ENCODE measurements around the gene ICA1L.
"Not testable (repeated sequence)": the region's sequence is repeated elsewhere in the genome, so short reads cannot be mapped to it uniquely, and the experiment has no call there.

Gene ICA1L

DNA sequence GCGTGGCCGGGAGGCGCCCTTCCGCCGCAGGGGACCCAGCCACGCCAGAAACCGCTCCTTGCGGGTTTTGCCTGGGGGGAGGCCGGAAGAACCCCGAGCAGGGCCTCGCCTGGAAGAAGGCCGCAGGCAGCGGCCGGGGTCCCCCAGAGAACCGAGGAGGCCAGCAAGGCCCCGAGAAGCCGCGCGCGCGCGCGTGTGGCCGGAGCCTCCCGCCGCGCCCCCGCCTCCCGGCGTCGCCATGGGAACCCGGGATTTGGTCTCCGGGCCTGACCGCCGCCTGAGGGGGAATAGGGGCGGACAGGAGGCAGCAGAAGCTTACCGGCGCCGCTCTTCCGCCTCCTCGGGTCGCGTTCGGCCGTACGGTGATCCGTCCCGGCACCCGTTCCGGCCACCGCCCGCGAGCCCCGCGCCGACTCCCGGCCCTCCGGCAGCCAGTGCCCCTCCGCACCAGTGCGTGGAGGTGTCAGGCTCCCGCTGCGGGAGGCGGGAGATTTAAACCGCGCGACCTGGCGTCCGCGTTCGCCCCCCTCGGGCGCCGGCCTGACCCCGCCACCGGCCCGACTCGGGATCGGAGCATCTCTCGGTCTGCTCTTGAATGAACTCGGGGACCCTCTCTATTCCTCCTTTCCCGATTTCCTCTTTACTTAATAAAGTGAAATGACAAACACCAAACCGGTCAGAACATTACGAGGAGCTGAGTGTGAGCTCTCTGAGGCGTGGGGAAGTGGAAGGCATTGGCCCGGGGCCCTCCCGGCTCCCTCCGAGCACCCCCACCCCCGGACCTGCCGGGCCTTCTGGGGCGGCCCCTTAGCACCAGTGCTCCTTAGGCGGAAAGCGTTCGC is at the start of gene ICA1L:
TSS of gene ICA1L (minus strand) at position 467 of the 842 bp plus-strand sequence. CDS start 42,757 bp downstream, outside the sequence.
- H3K4me3 ChIP-seq (ENCODE audit: control insufficient read depth, low read depth, low read length) = peak within 1 kb of the TSS; percentile 87
- peak; percentile 40 for DNase-seq (ENCODE audit: low read depth)
- TF ChIP-seq, protein P1, sequence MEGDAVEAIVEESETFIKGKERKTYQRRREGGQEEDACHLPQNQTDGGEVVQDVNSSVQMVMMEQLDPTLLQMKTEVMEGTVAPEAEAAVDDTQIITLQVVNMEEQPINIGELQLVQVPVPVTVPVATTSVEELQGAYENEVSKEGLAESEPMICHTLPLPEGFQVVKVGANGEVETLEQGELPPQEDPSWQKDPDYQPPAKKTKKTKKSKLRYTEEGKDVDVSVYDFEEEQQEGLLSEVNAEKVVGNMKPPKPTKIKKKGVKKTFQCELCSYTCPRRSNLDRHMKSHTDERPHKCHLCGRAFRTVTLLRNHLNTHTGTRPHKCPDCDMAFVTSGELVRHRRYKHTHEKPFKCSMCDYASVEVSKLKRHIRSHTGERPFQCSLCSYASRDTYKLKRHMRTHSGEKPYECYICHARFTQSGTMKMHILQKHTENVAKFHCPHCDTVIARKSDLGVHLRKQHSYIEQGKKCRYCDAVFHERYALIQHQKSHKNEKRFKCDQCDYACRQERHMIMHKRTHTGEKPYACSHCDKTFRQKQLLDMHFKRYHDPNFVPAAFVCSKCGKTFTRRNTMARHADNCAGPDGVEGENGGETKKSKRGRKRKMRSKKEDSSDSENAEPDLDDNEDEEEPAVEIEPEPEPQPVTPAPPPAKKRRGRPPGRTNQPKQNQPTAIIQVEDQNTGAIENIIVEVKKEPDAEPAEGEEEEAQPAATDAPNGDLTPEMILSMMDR (conservative IDR thresholded peaks at IDR 0.05; ENCODE audit: control insufficient read depth, insufficient read depth, low read depth, low read length) = no peak

DNA sequence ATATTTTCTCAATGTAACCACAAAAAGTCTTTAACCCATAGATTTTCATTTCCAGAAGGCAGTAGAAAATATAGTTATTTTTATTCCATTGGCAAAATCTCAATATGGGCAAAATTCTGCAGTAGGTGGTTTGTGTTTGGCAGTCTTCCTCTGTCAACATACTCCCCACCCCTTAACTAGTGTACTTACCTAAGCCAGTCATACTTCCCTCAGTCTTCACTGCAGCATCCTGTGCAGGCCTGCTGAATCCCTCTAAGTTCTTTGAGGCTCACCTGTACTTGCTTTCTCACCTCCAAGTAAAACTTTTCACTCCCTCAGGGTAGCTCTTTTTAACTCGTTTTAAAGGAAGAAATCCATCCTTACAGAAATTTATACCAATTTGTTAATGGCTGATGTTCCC is 47.3 kb upstream of the ICA1L start:
- DNase-seq (ENCODE audit: low read depth) = no peak
- H3K4me3 ChIP-seq (ENCODE audit: control insufficient read depth, low read depth, low read length) = no peak overlapping the region
- TF ChIP-seq, protein P1 (conservative IDR thresholded peaks at IDR 0.05; ENCODE audit: control insufficient read depth, insufficient read depth, low read depth, low read length) = no peak

DNA sequence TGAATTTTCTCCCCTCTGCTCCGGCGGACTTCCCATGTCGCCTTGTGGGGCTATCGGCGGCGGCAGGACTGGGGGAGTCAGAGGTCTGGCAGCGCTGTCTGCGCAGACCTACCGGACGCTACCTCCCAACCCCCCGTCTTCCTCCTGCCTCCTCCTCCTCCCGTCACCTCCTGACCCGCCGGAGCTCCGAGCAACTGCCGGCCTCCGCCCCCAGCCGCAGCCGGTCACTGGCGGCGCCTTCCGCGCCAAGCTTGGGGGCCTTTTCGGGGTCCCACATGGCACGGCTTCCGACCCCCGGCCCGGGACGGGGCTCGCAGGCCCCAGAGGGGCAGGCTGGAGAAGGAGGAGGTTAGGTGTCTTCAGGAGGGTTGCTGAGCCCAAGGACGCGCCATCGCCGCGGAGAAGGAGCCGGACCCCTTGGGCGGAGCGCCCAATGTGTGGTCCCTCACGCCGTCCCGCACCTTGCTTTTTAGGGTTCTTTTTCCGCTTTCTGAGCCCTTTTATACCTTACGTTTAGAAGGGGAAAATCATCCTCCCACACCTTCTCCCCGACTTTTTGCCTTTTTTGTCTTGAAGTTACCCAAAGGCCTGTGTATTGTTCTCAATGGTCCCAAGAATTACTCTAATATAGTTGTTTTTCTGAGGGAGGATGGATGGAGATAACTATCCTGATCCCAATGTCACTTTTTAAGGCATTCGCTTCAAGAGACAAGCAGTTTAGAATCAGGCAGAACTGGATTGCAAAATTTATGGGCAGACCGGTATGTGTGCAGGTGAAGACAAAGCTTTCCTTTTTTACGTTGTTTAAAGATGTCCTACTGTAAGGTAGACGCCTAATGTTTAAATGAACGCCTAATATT is 41.0 kb upstream of the ICA1L start:
- peak overlapping the region; percentile 100 for H3K4me3 ChIP-seq (ENCODE audit: control insufficient read depth, low read depth, low read length)
- DNase-seq (ENCODE audit: low read depth) = not testable (repeated sequence)

DNA sequence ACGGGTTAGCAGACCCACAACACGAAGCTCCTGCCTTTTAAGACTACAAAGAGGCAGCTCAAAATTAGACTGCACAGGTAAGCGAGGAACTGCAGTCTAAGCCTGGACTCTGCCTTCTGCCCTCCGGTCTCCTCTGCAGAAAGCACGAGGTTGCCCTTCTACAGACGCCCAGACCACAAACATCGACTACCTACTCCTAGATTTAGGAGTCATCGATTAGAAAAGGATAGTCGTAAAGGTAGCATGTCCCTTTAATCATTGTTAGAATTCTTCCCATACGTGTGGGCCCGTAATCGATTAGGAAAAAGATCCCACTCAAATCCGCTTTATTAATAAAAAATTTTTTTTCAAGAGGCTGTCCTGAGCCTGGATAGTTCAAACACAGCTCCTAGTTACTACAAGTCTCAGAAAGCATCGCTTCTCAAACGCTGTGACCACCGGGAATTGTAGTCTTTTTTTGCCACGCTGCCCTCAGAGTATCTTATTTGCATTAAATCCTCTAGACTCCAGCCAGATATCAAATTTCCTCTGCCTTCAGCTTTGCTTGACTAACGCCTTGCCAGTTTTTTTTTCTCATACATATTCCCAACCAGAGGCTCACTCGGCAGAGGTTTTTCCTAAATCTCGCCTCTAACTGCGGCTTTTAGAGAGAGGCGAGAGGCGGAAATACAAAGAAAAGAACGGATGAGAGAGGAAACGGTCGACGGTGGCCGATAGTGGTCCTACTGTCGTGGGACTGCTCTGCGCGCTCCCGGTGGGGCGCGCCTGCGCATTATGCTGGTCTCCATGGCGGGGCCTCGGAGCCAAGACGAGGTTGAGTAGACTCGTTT is 40.2 kb upstream of the ICA1L start, which contains the start of the genes CARF and WDR12:
TSS of gene CARF (plus strand) at position 764 of the 830 bp plus-strand sequence. CDS start 29,628 bp downstream, outside the sequence.
TSS of gene WDR12 (minus strand) at position 162 of the 830 bp plus-strand sequence. CDS start 197 bp downstream, outside the sequence.
- peak; percentile 94 for DNase-seq (ENCODE audit: low read depth)
- peak within 1 kb of the TSS; percentile 100 for H3K4me3 ChIP-seq (ENCODE audit: control insufficient read depth, low read depth, low read length)
- TF ChIP-seq, protein P1 (conservative IDR thresholded peaks at IDR 0.05; ENCODE audit: control insufficient read depth, insufficient read depth, low read depth, low read length) = no peak

DNA sequence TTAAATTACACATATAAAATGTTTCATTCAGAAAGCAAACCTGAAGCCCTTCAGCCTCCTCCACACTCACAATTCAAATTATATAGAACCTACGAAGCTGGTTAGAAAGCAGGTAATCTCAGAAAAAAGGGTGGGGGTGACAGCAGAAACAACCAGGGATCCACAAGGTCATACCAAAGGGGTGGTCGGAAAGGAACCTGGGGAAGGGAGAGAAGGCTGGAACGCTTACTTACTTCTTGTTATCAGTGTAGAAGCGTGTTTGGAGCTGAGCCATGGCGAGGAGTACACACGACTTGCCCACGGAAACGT is 39.6 kb upstream of the ICA1L start:
- H3K4me3 ChIP-seq (ENCODE audit: control insufficient read depth, low read depth, low read length) = peak overlapping the region; percentile 100
- no peak for DNase-seq (ENCODE audit: low read depth)
- TF ChIP-seq, protein P1 (conservative IDR thresholded peaks at IDR 0.05; ENCODE audit: control insufficient read depth, insufficient read depth, low read depth, low read length) = no peak

DNA sequence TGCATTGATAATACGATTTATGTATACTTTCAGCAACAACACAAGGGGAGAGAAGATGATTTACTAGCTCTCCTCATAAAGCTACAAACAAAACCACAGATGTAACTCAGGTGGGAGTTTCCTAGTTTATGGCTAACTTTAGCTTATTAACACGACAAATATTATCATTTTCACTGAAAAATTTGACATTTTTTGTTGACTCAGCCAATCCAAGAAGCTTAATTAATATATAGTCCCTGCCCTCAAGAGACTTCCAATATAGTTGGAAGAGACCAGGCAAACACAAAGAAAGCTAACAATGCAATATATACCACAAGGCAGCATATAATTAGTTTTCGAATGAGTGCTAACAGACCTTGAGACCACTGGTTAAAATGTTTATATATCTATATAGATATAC is 39.1 kb upstream of the ICA1L start:
- DNase-seq (ENCODE audit: low read depth) = no peak
- peak overlapping the region; percentile 100 for H3K4me3 ChIP-seq (ENCODE audit: control insufficient read depth, low read depth, low read length)
- TF ChIP-seq, protein P1 (conservative IDR thresholded peaks at IDR 0.05; ENCODE audit: control insufficient read depth, insufficient read depth, low read depth, low read length) = no peak

DNA sequence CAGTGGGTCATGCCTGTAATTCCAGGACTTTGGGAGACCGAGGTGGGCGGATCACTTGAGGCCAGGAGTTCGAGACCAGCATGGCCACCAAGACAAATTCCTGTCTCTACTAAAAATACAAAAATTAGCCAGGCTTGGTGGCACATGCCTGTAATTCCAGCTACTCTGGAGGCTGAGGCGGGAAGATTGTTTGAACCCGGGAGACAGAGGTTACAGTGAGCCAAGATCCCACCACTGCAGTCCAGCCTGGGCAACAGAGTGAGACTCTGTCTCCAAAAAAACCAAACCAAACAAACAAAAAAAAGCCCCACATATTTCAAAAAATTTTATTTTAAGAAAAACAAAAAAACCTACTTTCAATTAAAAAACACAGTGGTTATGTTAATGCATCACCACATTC is 38.7 kb upstream of the ICA1L start:
- H3K4me3 ChIP-seq (ENCODE audit: control insufficient read depth, low read depth, low read length) = peak overlapping the region; percentile 100

More for the DNA sequence above, 38.7 kb upstream of the ICA1L start:
- not testable (repeated sequence) for DNase-seq (ENCODE audit: low read depth)

Measured in fibroblast of mammary gland (primary cell).